A549 treated with dexamethasone at 1 μM for 4 hours (cell line): Measurements from ENCODE around the gene MOB1A. TPM values are rescaled to one million over a fixed set of nuclear protein-coding genes. Genes with fewer than 3 reads are reported as not detected.

Experiments
- total RNA-seq: library from RNA; stranded (reverse); fragments of 200-300 nt; extraction: Qiagen RNA extraction; gene quantifications from 5 replicates; pipeline ENCODE4 v1.2.3, GENCODE V29; 2022

Gene MOB1A
- total RNA-seq = 65.4 to 99.2 TPM (median 89.0 TPM) in 5 replicates

DNA sequence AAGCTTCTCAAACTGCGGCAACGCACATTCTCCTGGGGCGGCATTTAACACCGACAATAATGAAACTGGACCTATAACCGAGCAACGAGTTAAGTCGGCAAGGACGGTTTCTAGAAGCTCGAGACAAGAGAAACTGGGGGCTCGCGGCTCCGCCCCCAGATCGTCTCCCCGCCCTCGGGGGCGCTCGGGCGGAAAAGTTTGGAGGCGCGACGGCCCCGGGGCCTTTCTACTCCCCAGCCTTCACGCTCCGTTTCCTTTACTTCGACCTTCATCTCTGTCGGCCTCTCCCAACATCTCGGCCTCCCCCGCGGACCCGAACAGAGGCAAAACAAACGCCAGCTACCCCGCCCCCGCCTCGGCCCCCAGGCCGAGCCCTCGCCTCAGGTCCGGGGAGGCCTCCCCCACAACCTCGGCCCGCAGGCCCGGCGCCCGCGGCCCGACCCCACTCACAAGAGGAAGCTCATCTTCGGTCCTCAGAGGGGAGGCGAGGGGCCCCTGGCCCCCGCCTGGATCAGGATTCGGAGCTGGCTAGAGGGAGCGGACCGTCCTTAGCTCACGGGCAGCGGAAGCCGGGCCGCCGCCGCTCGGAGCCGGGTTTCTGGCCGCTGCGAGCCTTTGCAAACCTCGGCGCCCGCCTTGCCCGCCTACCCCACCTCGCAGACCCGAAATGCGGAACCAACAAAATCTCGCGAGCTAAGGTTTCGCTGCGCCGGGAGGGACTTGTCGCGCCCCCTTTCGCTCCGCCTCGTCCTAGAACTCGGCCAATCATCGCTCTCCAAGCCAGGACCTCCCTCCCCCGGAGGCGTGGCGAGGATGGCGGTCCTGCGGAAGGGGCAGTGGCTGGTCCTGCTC is at the start of gene MOB1A:
MOB1A (minus strand) TSS at position 669 of the 852 bp plus-strand sequence; CDS start at position 464, 205 bp downstream.

DNA sequence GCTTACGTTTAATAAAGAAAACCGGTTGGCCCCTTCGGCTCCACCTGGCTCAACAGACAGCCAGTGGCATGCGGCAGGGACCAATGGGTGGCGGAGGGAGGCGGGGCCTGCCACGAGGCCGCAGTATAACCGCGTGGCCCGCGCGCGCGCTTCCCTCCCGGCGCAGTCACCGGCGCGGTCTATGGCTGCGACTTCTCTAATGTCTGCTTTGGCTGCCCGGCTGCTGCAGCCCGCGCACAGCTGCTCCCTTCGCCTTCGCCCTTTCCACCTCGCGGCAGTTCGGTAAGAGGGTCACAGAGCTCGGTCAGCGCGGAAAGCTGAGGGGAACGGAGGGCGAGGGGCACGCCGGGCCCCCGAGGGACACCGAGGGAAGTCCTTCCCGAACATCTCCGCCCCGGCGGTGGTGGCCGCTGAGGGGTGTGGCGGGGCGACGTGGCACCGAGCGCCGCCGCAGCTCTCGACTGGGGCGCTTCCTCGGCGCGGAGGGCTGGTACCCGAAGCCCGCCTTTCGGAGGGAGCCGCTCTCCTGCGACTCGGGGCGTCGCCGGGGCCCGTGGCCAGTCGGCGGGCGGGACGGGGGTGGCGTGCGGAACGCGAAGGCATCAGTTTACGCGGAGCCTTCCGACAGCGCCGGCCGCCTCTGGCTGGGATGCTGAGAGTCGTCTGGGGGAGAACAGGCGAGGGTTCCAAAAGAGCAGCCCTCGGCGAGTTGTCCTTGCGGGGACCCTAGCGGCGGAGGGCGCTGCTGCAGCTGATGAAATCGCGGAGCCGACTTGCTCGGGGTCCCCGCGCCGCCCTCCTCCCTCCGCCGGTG is 20.0 kb upstream of the MOB1A start, which contains the start of gene MTHFD2:
MTHFD2 (plus strand) TSS at position 155 of the 814 bp plus-strand sequence; CDS start at position 182, 27 bp downstream.

DNA sequence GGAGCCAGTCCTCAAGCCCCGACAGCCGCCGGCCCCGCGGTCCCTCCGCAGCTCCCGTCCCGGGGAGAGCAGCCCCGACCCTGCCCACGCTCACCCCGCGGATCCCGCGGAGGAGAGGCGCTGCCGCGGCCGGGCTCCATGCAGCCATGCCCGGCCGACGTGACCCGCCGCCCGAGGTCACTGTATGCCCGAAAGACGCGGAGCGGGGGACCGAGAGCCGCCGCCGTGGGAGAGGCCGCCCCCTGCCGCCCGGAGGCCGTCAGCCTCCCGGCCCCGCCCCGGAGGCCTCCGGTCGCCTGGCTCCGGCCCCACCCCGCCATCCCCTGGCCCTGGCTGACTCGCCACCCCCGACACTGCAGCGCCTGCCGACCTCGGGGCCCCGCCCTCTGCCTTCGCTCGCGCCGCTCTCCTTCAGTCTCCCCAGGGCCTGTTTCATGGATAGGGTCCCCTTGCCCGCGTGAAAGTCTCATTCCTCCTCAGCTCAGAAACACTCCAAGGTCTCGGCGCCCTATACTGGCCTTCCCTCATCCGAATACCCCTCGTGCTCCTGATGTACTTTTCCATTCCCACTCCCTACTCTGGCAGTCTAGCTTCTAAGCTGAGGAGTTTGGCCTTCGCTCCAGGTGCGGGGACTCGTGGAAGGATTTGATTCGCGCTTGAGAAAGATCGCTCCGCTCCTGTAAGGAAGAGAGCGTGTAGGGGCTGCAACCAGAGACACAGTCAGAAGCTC is 30.8 kb downstream of the MOB1A start, which contains the start of gene BOLA3:
BOLA3 (minus strand) TSS at position 186 of the 730 bp plus-strand sequence; CDS start at position 148, 38 bp downstream.

Other genes with a start within 250 kb of the MOB1A start
- gene TET3, start 194.0 kb downstream of the MOB1A start, total RNA-seq = 7.7 to 15.5 TPM (median 13.0 TPM) in 5 replicates
- 118 to 163 TPM (median 122 TPM) in 5 replicates for gene BOLA3, start 31.0 kb downstream of the MOB1A start, total RNA-seq
- 137 to 156 TPM (median 146 TPM) in 5 replicates for gene MTHFD2, start 19.7 kb upstream of the MOB1A start, total RNA-seq
- 0.15 to 0.34 TPM (median 0.28 TPM) in 5 replicates for gene SLC4A5, start 164.5 kb upstream of the MOB1A start, total RNA-seq
- 108 to 168 TPM (median 160 TPM) in 5 replicates for gene DCTN1, start 201.4 kb upstream of the MOB1A start, total RNA-seq
- 3.3 to 3.7 TPM (median 3.6 TPM) in 5 replicates for gene C2orf81, start 242.7 kb upstream of the MOB1A start, total RNA-seq
- 75.2 to 80.4 TPM (median 77.7 TPM) in 5 replicates for gene WDR54, start 242.9 kb upstream of the MOB1A start, total RNA-seq